ENCODE data around the gene SLC22A2.
"Not testable (repeated sequence)": the region's sequence is repeated elsewhere in the genome, so short reads cannot be mapped to it uniquely, and the experiment has no call there.

SLC22A2 gene

DNA sequence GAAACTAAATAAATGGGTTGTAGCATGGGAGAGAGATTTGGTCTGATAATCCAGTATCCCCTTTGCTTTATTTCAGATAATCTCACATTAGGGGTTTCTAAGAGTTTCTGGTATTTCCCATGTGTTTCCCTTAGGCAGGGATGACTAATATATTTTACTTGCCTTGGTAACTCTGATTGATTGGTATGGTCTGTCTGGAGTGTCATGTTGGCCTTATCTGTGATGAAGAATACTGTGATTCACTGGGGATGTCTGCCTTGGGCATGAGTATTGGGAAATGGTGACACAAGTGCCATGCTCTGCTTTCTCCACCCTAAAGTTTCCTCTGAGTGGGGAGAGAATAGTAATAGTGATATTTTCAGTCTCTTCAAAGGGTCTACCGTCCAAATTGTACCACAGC, 10.1 kb downstream of the SLC22A2 start:
- no peak for DNase-seq (ENCODE audit: low read depth, low spot score)

DNA sequence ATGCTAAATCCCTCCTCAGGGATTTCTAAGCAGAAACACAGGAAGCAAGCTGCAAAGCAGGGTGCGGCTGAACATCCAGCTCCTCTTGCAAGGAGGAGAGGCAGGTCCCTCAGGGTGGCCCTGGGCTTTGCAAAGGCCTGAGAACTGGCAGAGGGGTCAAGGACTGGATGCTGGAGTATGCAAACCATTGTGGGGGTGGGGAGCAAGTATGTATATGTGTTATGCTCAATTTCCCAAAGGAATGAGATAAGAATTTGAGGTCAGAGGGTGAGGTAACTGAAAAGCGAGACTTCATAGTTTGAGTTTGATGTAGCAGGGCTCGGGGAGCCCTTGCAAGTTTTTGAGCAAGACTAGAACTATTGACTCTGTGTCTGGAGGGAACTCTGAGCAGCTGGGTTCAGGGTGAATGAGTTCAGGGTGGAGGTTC, 11.2 kb downstream of the SLC22A2 start:
- no peak for DNase-seq (ENCODE audit: low read depth, low spot score)

DNA sequence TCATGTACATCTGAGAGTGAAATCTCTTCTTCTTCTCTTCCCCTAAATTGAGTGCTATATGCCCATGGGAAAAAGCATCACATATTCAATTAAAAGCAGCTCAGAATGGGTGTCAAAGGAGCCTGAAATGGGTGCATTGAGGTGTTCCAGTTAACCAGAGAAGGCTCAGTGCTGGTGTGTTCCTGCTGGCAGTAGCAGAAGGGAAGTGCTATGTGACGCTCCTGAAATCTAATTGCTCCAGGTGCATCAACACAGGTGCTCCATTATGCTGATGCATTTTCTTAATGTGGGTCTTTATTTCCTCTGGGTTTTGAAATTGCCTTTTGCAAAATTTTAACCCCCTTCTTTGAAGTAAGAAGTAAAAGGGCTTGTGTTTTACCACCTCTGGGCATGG, 17.9 kb downstream of the SLC22A2 start:
- DNase-seq (ENCODE audit: low read depth, low spot score), result no peak

DNA sequence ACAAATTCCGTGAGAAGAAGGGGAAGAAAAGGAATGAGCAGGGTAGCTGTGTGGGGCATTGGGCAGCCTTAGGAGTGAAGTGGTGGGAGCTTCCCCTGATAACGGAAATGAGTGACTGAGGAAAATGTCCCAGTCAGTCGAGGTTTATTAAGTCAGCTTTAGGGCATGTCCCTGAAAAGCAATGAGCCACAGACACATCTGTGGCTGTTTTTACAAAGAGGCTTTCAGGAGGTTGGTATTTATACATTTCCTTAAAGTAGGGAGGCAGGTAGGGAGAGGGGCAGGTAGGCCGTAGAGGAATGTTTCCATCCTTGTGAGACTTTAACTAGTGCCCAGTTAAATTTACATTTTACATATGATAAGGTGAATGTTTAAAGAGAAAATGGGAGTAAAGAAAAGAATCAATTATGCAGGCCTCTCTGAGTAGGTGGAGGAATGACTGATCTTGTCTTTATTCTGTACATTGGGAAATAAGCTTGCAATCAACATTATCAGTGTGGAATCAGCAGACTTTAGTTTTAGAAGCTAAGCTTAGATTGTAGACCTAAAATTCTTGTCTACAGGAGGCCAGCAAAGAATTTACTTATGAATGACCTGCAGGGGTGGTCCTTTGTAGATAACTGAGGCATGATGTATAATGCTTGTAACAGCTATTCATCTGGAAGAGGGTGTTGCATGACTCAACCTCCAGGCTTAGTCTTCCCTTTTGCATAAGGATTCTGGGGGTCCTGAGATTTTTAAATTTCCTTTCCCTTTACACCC, 18.5 kb downstream of the SLC22A2 start:
- no peak for DNase-seq (ENCODE audit: low read depth, low spot score)

DNA sequence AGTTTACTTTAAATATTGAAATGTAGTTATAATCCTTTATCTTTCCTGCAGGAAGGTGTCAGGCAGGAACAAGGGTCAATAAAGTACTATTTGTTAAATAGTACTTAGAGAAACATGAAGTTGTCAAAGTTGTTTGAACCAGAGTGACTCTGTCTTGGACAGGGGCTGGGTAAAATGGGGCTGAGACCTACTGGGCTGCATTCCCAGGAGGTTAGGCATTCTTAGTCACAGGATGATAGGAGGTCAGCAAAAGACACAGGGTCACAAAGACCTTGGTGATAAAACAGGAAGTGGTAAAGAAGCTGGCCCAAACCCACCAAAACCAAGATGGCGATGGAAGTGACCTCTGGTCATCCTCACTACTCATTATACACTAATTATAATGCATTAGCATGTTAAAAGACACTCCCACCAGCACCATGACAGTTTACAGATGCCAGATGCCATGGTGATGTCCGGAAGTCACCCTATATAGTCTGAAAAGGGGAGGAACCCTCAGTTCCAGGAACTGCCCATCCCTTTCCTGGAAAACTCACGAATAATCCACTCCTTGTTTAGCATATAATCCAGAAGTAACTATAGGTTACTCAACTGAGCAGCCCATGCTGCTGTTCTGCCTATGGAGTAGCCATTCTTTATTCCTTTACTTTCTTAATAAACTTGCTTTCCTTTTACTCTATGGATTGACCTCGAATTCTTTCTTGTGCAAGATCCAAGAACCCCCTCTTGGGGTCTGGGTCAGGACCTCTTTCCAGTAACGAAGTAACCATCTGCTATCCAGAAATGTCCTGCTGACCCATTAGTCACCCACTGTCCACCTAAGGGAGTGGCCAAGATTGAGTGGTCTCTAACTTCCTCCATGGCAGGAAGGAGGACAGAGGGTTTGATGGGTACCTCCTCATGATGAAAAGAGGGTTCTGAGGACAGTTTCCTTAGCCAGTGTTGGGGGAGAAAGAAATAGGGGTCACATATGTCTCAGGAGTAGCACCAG, 19.6 kb downstream of the SLC22A2 start:
- no peak for DNase-seq (ENCODE audit: low read depth, low spot score)

DNA sequence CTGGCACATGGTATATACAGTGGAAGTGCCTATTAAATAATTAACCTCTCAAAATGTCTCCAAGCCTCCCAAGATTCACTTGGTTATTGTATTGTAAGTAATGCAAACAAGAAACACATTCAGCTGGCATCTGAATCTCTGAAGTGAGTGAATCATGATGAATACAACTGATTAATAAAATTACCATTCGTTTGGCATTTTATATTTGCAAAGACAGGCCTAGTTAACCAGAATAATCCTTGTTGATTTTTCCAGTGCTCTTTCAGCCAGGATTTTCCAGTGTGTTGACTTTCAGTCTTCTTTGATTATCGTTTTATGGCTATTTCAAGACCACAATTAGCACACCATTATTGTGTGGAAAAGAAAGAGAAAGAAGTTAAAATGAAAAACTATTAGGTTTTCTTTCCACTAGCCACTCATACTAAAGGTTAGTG, 20.3 kb downstream of the SLC22A2 start:
- DNase-seq (ENCODE audit: low read depth, low spot score), result no peak

DNA sequence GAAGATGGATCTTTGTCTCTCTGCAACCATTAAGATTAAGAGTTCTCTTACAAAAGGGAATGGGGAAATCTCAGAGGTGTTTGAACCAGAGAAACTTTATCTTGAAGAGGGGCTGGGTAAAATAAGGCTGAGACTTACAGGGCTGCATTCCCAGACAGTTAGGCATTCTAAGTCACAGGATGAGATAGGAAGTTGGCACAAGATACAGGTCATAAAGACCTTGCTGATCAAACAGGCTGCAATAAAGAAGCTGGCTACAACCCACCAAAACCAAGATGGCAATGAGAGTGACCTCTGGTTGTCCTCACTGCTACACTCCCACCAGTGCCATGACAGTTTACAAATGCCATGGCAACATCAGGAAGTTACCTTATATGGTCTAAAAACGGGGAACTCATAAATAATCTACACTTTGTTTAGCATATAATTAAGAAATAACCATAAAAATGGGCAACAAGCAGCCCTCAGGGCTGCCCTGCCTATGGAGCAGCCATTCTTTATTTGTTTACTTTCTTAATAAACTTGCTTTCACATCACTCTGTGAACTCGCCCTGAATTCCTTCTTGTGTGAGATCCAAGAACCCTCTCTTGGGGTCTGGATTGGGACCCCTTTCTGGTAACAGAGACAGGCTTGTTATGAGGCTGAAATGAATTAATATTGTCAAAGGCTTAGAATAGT, 20.9 kb downstream of the SLC22A2 start:
- not testable (repeated sequence) for DNase-seq (ENCODE audit: low read depth, low spot score)

DNA sequence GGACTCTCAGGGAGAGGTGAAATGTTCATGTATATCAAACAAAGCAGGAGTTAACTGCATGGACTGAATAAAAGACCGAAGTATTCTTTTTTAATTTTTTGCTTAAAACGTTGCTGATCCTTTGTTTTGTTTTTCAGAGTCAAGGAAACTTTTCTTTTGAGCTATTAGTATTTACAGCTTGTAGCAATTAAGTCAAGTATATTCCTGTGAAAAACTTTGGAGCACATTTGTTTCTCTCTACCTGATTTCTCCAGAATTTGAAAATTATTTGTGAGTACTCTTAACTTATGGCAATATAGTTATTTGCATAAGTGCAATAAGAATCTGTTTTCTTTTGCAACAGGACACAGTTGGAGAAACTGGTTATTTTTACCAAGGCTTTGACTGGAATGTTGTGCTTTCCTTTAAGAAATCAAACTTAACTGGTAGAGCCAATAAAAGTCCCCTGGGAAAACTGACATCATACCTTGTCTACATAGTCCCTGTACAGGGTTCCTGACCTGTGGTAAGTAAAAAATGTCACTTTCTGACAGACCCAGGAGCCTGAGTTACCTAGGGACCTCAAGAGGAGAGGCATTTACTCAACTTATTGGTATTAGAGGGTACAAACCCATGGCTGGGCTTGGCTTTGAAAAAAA, 22.3 kb downstream of the SLC22A2 start:
- DNase-seq (ENCODE audit: low read depth, low spot score), result not testable (repeated sequence)

DNA sequence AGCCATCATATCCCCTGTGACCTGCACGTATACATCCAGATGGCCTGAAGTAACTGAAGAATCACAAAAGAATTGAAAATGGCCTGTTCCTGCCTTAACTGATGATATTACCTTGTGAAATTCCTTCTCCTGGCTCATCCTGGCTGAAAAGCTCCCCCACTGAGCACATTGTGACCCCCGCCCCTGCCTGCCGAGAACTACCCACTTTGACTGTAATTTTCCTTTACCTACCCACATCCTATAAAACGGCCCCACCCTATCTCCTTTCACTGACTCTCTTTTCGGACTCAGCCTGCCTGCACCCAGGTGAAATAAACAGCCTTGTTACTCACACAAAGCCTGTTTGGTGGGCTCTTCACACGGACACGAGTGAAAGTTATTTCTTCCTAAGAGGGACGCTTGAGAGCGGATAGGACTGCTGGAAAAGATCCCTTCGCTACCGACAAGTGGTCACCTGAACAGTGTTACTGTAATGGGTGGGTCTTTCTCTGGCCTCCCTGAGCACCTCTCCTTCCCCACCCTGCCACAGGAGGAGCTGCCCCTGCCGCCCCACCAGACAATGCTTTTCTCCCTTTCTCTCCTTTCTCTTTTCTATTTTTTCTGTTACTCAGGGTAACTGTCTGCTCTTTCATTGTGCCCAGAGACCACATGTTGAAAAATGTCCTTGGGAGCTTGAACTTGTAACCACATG, 24.5 kb downstream of the SLC22A2 start:
- DNase-seq (ENCODE audit: low read depth, low spot score), result not testable (repeated sequence)

DNA sequence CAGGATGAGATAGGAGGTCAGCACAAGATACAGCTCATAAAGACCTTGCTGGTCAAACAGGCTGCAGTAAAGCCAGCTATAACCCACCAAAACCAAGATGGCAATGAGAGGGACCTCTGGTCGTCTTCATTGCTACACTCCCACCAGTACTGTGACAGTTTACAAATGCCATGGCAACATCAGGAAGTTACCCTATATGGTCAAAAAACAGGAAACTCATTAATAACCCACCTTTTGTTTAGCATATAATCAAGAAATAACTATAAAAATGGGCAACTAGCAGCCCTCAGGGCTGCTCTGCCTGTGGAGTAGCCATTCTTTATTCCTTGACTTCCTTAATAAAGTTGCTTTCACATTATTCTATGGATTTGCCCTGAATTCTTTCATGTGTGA, 30.9 kb downstream of the SLC22A2 start:
- no peak for DNase-seq (ENCODE audit: low read depth, low spot score)

DNA sequence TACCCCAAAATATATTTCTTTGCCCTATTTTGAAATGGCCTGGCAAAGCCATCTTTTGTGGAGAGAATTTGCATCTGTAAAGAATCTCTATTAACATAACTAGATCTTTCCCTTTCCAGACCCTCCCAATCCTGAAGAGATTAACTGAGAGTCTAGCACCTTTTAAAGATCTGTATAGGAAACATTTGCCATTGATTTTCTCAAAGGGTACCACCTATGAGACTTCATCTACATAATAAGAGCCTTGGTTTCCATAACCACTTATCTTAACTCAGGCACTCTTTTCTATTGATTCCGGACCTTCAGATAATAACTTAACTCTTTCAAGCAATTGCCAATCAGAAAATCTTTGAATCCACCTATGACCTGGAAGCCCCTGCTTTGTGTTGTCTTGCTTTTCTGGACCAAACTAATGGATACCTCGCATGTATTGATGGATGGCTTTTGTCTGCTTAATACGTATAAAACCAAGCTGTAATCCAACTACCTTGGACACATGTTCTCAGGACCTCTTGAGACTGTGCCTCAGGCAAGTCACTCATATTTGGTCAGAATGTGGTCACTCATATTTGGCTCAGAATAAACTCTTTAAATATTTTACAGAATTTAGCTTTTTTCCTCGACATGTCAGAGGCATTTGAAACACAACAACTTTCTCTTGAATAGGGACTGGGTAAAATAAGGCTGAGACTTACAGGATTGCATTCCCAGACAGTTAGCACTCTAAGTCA, 31.4 kb downstream of the SLC22A2 start:
- no peak for DNase-seq (ENCODE audit: low read depth, low spot score)

DNA sequence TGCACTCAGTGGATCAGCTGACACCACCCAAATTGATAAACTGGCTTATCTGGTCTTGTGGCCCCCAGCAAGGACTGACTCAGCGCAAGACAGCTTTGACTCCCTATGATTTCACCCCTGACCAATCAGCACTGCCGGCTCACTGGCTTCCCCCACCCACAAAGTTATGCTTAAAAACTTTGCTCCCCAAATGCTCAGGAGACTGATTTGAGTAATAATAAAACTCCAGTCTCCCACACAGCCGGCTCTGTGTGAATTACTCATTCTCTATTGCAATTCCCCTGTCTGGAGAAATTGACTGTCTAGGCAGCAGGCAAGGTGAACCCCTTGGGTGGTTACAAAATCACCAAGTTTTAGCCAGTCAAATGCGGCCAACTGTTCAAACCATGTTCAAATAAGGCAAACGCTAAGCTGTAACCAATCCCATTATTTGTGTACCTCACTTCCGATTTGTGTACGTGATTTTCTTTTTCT, 32.5 kb downstream of the SLC22A2 start:
- DNase-seq (ENCODE audit: low read depth, low spot score), result no peak

DNA sequence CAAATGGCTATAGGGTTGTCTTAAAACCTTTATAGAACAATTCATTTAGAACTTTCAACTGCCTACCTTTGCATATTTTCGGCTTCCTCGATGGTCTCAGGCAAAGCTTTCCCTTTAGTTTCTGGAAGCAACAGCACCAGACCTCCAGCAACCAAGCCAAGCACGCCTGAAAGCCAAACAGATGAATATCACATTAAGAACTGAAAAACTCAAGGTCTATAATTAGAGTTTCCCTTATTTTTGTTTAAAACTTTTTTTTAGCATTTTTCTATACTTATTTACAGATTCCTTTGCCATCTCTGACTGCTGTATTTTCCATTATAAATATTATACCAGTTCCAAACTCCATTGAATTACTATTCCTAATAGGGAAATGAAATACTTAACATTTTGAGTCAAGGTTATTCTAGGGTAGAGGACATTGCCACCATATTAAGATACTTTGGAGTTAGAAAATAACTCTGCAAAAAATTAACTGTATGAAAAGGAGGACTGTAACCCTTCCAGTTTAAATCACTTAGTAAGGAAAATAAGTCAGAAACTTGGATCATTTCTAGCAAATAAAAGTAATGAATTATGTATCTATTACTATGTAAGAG, 33.9 kb downstream of the SLC22A2 start:
- no peak for DNase-seq (ENCODE audit: low read depth, low spot score)

DNA sequence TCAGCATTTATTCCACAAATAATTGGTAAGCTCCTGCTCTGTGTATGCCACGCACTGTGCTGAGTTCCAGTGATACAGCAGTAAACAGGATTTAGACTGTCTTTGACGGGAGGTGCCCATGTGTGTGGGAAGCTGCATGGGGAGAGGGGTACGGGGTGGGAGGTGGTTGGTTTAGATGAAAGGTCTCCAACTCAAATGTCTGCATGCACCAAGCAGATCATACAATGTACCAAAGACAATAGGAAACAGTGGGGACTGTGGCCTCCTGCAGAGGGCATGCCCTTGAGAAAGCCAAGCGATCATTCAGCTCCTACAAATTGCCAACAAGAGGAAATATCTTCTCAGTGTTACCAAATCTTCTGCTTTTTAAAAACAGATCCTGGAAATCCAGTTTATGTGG, 36.1 kb downstream of the SLC22A2 start:
- DNase-seq (ENCODE audit: low read depth, low spot score), result no peak

DNA sequence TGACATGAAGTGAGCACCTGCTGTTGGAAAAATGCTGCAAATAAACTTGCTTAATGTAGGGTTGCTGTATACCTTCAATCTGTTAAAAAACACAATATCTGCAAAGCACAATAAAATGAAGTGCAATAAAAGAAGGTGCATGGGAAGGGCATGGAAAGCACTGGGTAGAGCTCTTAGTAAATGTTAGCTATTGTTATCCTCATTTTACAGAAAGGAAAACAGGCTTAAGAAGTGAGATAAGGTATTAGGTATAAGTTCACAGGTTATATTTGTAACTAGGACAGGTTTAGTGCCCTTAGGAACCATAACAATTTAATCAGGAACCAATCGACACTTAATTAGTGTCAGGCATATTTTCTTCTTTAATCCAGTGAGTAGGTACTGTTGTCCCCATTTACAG, 36.7 kb downstream of the SLC22A2 start:
- DNase-seq (ENCODE audit: low read depth, low spot score), result no peak

DNA sequence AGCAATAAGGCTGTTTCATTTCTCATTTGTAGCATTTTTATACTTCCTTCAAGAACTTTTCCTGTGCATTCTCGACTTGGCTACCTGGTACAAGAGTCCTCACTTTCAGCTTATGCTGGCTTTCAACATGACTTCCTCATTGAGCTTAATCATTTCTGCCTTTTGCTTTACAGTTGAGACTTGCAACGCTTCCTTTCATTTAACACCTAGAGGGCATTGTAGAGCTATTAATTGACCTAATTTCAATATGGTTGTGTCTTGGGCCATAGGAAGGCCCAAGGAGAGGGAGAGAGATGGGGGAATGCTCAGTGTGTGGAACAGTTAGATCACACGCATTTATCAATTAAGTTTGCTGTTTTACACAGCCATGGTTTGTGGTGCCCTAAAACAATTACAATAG, 37.2 kb downstream of the SLC22A2 start:
- no peak for DNase-seq (ENCODE audit: low read depth, low spot score)

DNA sequence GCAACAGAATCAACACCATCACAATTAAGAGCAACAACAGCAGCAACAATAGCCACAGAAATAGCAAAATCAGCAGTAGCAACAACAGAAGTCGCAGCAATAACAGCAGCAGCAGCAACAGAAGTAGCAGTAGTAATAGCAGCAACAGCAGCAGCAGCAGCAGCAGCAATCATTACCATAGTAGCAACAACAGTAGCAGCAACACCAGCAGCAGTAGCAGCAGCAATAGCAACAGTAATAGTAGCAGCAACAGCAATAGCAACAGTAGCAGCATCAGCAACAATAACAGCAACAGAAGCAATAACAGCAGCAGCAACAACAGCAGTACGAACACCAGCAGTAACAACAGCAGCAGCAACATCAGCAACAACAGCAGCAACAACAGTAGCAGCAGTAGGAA, 39.8 kb downstream of the SLC22A2 start:
- DNase-seq (ENCODE audit: low read depth, low spot score), result no peak

DNA sequence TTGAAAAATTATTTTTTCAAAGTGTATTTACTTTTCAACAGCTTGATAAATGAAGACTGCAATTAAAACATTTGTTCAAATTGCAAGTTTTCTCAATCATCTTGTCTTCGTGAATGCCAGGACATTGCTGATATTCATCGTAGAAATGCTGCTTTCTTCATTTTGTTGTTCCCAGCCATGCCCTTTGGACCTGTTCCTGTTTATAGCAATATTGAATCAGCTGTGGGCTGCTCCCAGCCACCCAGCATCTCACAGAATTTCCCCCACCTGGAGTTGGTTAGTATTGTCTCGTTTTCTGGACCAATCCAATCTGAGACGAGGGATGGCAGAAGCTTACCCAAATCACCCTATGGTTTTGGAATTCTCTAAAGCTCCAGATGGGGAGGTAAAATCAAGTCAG, 40.8 kb downstream of the SLC22A2 start:
- no peak for DNase-seq (ENCODE audit: low read depth, low spot score)

DNA sequence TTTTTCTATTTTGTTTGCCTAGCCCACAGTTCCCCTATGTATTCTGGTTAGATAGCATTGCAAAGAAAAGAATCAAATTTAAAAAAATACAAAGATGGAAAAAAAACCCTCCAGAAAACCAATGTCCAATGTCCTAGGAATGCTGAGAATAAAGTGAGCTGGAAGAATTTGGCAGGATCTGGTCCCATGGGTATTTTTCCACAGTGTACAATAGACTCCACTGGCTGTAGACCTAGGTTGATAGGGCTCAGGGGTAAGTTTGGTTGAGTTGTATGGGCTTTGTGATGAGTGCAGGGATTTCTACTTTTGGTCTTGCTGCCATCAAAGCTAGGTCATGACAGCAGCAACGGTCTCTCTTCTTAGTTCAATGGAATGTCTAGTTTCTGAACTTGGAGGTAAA, 41.5 kb downstream of the SLC22A2 start:
- DNase-seq (ENCODE audit: low read depth, low spot score), result no peak

DNA sequence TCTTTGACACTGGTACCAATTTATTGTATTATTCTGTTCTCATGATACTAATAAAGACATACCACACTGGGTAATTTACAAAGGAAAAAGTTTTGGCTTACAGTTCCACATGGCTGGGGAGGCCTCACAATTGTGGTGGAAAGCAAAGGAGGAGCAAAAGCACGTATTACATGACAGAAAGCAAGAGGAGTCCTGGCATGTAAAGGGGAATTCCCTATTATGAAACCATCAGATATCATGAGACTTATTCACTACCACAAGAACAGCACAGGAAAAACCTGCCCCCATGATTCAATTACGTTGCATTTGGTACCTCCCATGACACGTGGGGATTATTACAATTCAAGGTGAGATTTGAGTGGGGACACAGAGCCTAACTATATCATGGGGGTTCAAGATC, 43.4 kb downstream of the SLC22A2 start:
- no peak for DNase-seq (ENCODE audit: low read depth, low spot score)
